GM21529 (cell line): ENCODE results near the gene GALT.

Experiments used
- ATAC-seq: cut with Tn5 transposase; IDR thresholded peaks from one replicate; pipeline ENCODE4 v1.9.1; 2021; ENCODE audit not compliant: unreplicated experiment

Gene GALT

GRCh38 chr9:34646211-34647083 is at the start of gene GALT:
GALT (plus strand) TSS chr9:34646675; CDS start chr9:34646705, 30 bp downstream.
- ATAC-seq = peak; percentile 82

- no peak for ATAC-seq
These were observed 46.9 kb upstream of the GALT start for GRCh38 chr9:34599546-34599945.

- ATAC-seq = no peak
These were observed 45.6 kb upstream of the GALT start for GRCh38 chr9:34600908-34601307.

- ATAC-seq = no peak
These were observed 44.4 kb upstream of the GALT start for GRCh38 chr9:34601937-34602573.

GRCh38 chr9:34603610-34604231 is 42.8 kb upstream of the GALT start:
- ATAC-seq = peak; percentile 79

GRCh38 chr9:34606190-34606589 is 40.3 kb upstream of the GALT start:
- ATAC-seq = no peak

GRCh38 chr9:34606905-34607304 is 39.6 kb upstream of the GALT start:
- no peak for ATAC-seq

GRCh38 chr9:34607331-34607730 is 39.1 kb upstream of the GALT start:
- ATAC-seq = no peak

- no peak for ATAC-seq
These were observed 35.9 kb upstream of the GALT start for GRCh38 chr9:34610434-34611206.

GRCh38 chr9:34611251-34611810 is 35.1 kb upstream of the GALT start:
- ATAC-seq = peak; percentile 13

GRCh38 chr9:34611811-34612787 is 34.4 kb upstream of the GALT start, which contains the start of gene RPP25L:
RPP25L (minus strand) TSS chr9:34612097; CDS start chr9:34611296, 801 bp downstream.
- ATAC-seq = peak; percentile 89

- ATAC-seq = peak; percentile 38
These were observed 33.6 kb upstream of the GALT start for GRCh38 chr9:34612788-34613390.

GRCh38 chr9:34615132-34615531 is 31.3 kb upstream of the GALT start:
- no peak for ATAC-seq

GRCh38 chr9:34620061-34620994 is 26.1 kb upstream of the GALT start, which contains the start of gene DCTN3:
DCTN3 (minus strand) TSS chr9:34620495; CDS start chr9:34620464, 31 bp downstream.
- ATAC-seq = peak; percentile 100

GRCh38 chr9:34623374-34624235 is 22.9 kb upstream of the GALT start:
- ATAC-seq = no peak

GRCh38 chr9:34624475-34625185 is 21.8 kb upstream of the GALT start:
- no peak for ATAC-seq
